Measurements from ENCODE around the gene MYB.

DNA sequence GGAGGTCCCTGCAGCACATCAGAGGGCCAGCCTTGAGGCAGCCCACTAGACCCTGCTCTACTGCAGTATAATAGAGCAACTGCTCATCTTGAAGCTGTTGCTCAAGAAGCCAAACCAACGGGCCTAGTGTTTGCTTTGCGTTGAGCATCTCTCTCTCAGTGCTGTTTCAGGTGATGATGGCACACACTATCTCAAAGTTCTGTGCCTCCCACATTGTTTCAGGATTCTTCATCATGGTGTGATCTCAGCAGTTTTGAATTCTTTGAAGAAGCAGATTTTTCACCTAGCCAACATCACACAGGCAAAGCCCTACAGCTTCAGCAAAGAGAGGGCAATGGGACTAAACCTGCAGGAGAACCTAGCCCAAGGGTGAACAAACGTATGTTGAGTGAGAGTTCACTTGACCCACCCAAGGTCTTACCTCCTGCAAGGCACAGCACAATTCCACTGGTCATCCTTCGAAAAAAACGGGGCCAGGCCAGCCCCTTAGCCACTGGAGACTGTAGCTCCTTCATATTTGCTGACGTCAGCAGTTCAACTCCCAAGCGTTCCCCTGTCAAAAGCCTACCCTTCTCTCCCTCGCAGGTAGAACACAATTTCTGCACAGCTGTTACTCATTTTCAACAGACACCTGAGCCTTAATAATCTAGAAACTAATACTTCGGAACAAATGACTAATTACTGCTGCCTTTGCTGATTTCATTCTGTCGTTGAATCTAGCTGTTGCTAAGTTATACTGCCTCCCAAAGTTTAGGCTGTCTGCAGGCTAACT is 15.8 kb downstream of the MYB start:
- TF ChIP-seq POLR2A (IDR thresholded peaks at IDR 0.05), result no peak
- TF ChIP-seq, protein P1, sequence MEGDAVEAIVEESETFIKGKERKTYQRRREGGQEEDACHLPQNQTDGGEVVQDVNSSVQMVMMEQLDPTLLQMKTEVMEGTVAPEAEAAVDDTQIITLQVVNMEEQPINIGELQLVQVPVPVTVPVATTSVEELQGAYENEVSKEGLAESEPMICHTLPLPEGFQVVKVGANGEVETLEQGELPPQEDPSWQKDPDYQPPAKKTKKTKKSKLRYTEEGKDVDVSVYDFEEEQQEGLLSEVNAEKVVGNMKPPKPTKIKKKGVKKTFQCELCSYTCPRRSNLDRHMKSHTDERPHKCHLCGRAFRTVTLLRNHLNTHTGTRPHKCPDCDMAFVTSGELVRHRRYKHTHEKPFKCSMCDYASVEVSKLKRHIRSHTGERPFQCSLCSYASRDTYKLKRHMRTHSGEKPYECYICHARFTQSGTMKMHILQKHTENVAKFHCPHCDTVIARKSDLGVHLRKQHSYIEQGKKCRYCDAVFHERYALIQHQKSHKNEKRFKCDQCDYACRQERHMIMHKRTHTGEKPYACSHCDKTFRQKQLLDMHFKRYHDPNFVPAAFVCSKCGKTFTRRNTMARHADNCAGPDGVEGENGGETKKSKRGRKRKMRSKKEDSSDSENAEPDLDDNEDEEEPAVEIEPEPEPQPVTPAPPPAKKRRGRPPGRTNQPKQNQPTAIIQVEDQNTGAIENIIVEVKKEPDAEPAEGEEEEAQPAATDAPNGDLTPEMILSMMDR (IDR thresholded peaks at IDR 0.05), result no peak
